Measurements from ENCODE around the gene FGF18.
A peak's percentile ranks its signal among the peaks of the same experiment; 100 is the strongest.

The FGF18 gene

GRCh38 chr5:171494452-171495121 is 75.1 kb downstream of the FGF18 start (continued):
- TF ChIP-seq PRDM10 (tag by site-specific recombination; IDR thresholded peaks at IDR 0.05) (peak; percentile 70), ZNF670 (tag by site-specific recombination; IDR thresholded peaks at IDR 0.05; ENCODE audit: low read depth) (no peak), ZNF433 (tag by site-specific recombination; IDR thresholded peaks at IDR 0.05; ENCODE audit: low read depth) (no peak), GFI1B (tag by site-specific recombination; IDR thresholded peaks at IDR 0.05) (no peak), ZNF449 (tag by site-specific recombination; IDR thresholded peaks at IDR 0.05) (no peak), ZNF169 (tag by site-specific recombination; IDR thresholded peaks at IDR 0.05) (no peak), ZNF510 (tag by site-specific recombination; IDR thresholded peaks at IDR 0.05; ENCODE audit: insufficient replicate concordance) (no peak), ZNF626 (tag by site-specific recombination; IDR thresholded peaks at IDR 0.05) (no peak), ZNF174 (tag by site-specific recombination; IDR thresholded peaks at IDR 0.05) (no peak), WT1 (tag by site-specific recombination; IDR thresholded peaks at IDR 0.05) (no peak), BCL11A (tag by site-specific recombination; IDR thresholded peaks at IDR 0.05; ENCODE audit: low read depth) (peak; percentile 57; the same call in 1 of the 2 replicates), ZFP69B (tag by site-specific recombination; IDR thresholded peaks at IDR 0.05) (no peak), OVOL3 (tag by site-specific recombination; IDR thresholded peaks at IDR 0.05) (no peak), ZBTB8A (tag by site-specific recombination; IDR thresholded peaks at IDR 0.05) (peak; percentile 55), ZNF292 (tag by site-specific recombination; IDR thresholded peaks at IDR 0.05; ENCODE audit: borderline replicate concordance, low read depth) (no peak), CTCF (tag by site-specific recombination; IDR thresholded peaks at IDR 0.05) (no peak), ELK4 (IDR thresholded peaks at IDR 0.05; ENCODE audit: borderline replicate concordance, low read depth, low read length) (no peak), KLF9 (tag by site-specific recombination; IDR thresholded peaks at IDR 0.05; ENCODE audit: low read depth) (peak; percentile 56; the same call in 1 of the 2 replicates), GLIS1 (tag by site-specific recombination; IDR thresholded peaks at IDR 0.05) (peak; percentile 17; the same call in 1 of the 2 replicates), ZNF514 (tag by site-specific recombination; IDR thresholded peaks at IDR 0.05) (no peak), ZNF629 (tag by site-specific recombination; IDR thresholded peaks at IDR 0.05) (peak; percentile 37; the same call in 1 of the 2 replicates), ZNF114 (tag by site-specific recombination; IDR thresholded peaks at IDR 0.05) (no peak), ZNF473 (tag by site-specific recombination; IDR thresholded peaks at IDR 0.05) (no peak), ZNF18 (tag by site-specific recombination; IDR thresholded peaks at IDR 0.05) (no peak), ZNF600 (tag by site-specific recombination; IDR thresholded peaks at IDR 0.05) (peak; percentile 60; the same call in 1 of the 2 replicates), ZNF704 (tag by site-specific recombination; IDR thresholded peaks at IDR 0.05) (no peak), ZNF501 (tag by site-specific recombination; IDR thresholded peaks at IDR 0.05) (no peak; the same call in 1 of the 2 replicates), ZNF184 (tag by site-specific recombination; IDR thresholded peaks at IDR 0.05) (no peak)
